Measurements from ENCODE around the gene BLM. TPM values are rescaled to one million over a fixed set of nuclear protein-coding genes. Genes with fewer than 3 reads are reported as not detected.
A peak's percentile ranks its signal among the peaks of the same experiment; 100 is the strongest.

Gene BLM
- total and polyA plus RNA-seq, 2 experiments from 2014 or later, result 1.9 to 4.8 TPM

DNA sequence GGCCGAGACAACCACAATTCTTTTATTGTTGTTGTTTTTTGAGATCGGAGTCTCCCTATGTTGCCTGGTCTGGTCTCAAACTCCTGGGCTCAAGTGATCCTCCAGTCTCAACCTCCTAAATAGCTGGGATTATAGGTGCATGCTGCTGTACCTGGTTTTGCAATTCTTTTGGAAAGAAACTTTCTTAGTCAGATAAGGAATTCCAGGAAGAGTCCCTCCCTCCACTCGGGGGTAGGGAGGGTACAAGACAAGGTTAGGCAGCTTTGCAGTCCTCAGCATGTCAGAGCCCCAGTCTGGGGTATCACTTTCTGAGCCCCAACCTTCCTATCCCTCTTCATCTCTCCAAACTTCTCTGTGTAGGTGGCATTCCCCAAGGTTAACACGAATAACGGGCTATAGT, 117.5 kb downstream of the BLM start:
- Histone ChIP-seq H3K4me3 (no peak overlapping the region), H3K27me3 (replicated peaks; ENCODE audit: insufficient read depth) (no peaks in the 10 kb centered on the region), H3K36me3 (ENCODE audit: low read depth) (no peaks in the 10 kb centered on the region), H3K79me2 (ENCODE audit: insufficient read depth) (no peaks in the 10 kb centered on the region), H4K20me1 (ENCODE audit: insufficient read depth) (no peaks in the 10 kb centered on the region), H3K9ac (no peak overlapping the region), H2AFZ (no peak overlapping the region), H3F3A (ENCODE audit: insufficient read depth) (no peaks in the 10 kb centered on the region), H3K9me2 (ENCODE audit: insufficient read depth) (no peaks in the 10 kb centered on the region), H3K9me3 (ENCODE audit: low read depth) (no peaks in the 10 kb centered on the region), H3K27ac (no peak overlapping the region), H3K4me2 (ENCODE audit: unreplicated experiment) (no peak overlapping the region), H3K4me1 (ENCODE audit: insufficient read depth) (peaks cover 4% of the 10 kb centered on the region; the same call in 1 of the 2 replicates)
- no peak for DNase-seq
- 66 to 67% methylated on average over 5 of the region's 5 CpGs for WGBS, 2 experiments (ENCODE audit: low coverage in 1 of 2, low lambda C conversion rate in 2 of 2, missing lambda C conversion rate in 2 of 2)
- in situ Hi-C loops (cut with MboI), result no loop called here
- TF ChIP-seq EZH2phosphoT487 (IDR thresholded peaks at IDR 0.05; ENCODE audit: insufficient read depth, low read depth) (no peak), EZH2 (IDR thresholded peaks at IDR 0.05; ENCODE audit: insufficient read depth, poor library complexity, severe bottlenecking) (no peak)

DNA sequence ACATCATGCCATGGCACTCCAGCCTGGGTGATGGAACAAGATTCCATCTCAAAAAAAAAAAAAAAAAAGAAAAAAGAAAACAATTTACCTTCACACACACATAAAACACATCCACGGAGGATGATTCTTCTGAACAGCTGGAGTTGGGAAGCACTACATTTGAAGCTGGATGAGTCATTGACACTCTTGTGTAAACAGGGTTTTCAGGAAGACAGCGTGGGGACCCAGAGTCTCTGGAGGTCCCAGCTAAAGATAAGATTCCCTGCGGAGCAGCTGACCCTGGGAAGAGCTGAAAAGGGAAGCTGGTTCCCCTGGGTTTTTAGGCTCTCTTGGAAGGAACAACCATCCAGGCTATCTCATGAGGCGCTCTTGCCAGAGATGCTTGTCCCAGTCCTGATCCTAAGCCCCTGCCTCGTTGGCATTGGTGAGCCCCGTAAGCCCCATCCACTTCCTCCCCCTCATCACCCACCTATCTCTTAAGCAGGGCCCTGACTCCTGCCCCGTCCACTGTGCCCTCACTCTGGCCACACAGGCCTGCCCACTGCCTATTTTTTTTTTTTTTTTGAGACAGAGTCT, 119.2 kb downstream of the BLM start:
- H3K4me1 ChIP-seq (ENCODE audit: insufficient read depth), result peaks cover 4% of the 10 kb centered on the region; the same call in 1 of the 2 replicates
- H4K20me1 ChIP-seq (ENCODE audit: insufficient read depth), result no peaks in the 10 kb centered on the region
- H3K4me3 ChIP-seq, result no peak overlapping the region
- H3K4me2 ChIP-seq (ENCODE audit: unreplicated experiment), result no peak overlapping the region
- no peaks in the 10 kb centered on the region for H3K27me3 ChIP-seq (replicated peaks; ENCODE audit: insufficient read depth)
- H3K9me2 ChIP-seq (ENCODE audit: insufficient read depth), result no peaks in the 10 kb centered on the region
- in situ Hi-C loops (cut with MboI), result no loop called here
- 56 to 62% methylated on average over 7 of the region's 7 CpGs for WGBS, 2 experiments (ENCODE audit: low coverage in 1 of 2, low lambda C conversion rate in 2 of 2, missing lambda C conversion rate in 2 of 2)
- H3F3A ChIP-seq (ENCODE audit: insufficient read depth), result no peaks in the 10 kb centered on the region
- H2AFZ ChIP-seq, result no peak overlapping the region
- H3K9me3 ChIP-seq (ENCODE audit: low read depth), result no peaks in the 10 kb centered on the region
- peak; percentile 81 for DNase-seq
- no peak overlapping the region for H3K9ac ChIP-seq
- H3K27ac ChIP-seq, result no peak overlapping the region
- no peaks in the 10 kb centered on the region for H3K79me2 ChIP-seq (ENCODE audit: insufficient read depth)
- no peak for TF ChIP-seq EZH2 (IDR thresholded peaks at IDR 0.05; ENCODE audit: insufficient read depth, poor library complexity, severe bottlenecking)
- TF ChIP-seq EZH2phosphoT487 (IDR thresholded peaks at IDR 0.05; ENCODE audit: insufficient read depth, low read depth), result no peak
- no peaks in the 10 kb centered on the region for H3K36me3 ChIP-seq (ENCODE audit: low read depth)

DNA sequence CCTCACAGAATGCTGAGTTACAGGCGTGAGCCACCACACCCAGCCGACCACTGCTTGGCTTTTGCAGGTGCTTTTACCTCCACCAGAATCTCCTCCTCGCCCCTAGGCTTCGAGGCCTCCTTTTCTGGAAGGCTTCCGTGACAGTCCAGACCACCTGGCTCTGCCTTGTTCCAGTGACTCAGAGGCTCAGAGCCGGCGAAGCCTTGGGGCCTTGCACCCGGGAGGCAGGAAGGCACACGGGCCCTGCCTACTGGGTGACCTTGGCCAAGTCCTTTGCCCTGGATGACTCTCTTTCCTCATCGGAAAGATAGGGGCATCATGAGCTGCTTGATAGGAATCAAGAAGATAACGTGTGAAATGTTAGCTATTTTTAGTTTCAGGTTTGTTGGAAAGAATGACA, 119.9 kb downstream of the BLM start:
- H3K4me3 ChIP-seq, result no peak overlapping the region
- WGBS, 2 experiments (ENCODE audit: low coverage in 1 of 2, low lambda C conversion rate in 2 of 2, missing lambda C conversion rate in 2 of 2), result 72 to 76% methylated on average over 11 of the region's 11 CpGs
- H2AFZ ChIP-seq, result no peak overlapping the region
- peaks cover 4% of the 10 kb centered on the region; the same call in 1 of the 2 replicates for H3K4me1 ChIP-seq (ENCODE audit: insufficient read depth)
- H3K4me2 ChIP-seq (ENCODE audit: unreplicated experiment), result no peak overlapping the region
- no peak overlapping the region for H3K9ac ChIP-seq
- in situ Hi-C loops (cut with MboI), result no loop called here
- no peaks in the 10 kb centered on the region for H3K79me2 ChIP-seq (ENCODE audit: insufficient read depth)
- H3K27ac ChIP-seq, result no peak overlapping the region
- H4K20me1 ChIP-seq (ENCODE audit: insufficient read depth), result no peaks in the 10 kb centered on the region
- TF ChIP-seq EZH2 (IDR thresholded peaks at IDR 0.05; ENCODE audit: insufficient read depth, poor library complexity, severe bottlenecking), result no peak
- TF ChIP-seq EZH2phosphoT487 (IDR thresholded peaks at IDR 0.05; ENCODE audit: insufficient read depth, low read depth), result no peak
- H3K36me3 ChIP-seq (ENCODE audit: low read depth), result no peaks in the 10 kb centered on the region
- no peaks in the 10 kb centered on the region for H3K27me3 ChIP-seq (replicated peaks; ENCODE audit: insufficient read depth)
- H3K9me2 ChIP-seq (ENCODE audit: insufficient read depth), result no peaks in the 10 kb centered on the region
- H3K9me3 ChIP-seq (ENCODE audit: low read depth), result no peaks in the 10 kb centered on the region
- no peaks in the 10 kb centered on the region for H3F3A ChIP-seq (ENCODE audit: insufficient read depth)
- no peak for DNase-seq

DNA sequence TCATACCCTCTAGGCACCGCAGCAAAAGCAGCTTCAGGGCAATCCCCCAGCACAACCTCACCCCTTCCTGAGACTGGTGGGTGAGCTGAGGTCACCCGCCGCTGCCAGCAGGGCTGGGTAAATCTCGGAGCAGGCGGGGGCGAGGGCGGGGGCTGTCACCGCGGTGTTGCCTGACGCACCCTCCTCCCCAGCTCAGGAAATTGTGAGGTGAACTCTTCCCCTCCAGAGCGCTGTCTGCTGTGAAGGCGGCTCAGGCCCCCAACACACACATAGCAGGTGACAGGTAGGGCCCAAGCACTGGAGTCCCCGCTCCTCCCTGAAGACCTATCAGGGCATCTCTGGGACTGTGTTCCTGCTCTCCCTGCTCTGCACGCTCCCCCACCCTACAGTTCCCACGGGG, 121.0 kb downstream of the BLM start:
- DNase-seq, result no peak
- no peak overlapping the region for H3K9ac ChIP-seq
- no peaks in the 10 kb centered on the region for H3K27me3 ChIP-seq (replicated peaks; ENCODE audit: insufficient read depth)
- no peaks in the 10 kb centered on the region for H3F3A ChIP-seq (ENCODE audit: insufficient read depth)
- no peaks in the 10 kb centered on the region for H4K20me1 ChIP-seq (ENCODE audit: insufficient read depth)
- no peak for TF ChIP-seq EZH2 (IDR thresholded peaks at IDR 0.05; ENCODE audit: insufficient read depth, poor library complexity, severe bottlenecking)
- TF ChIP-seq EZH2phosphoT487 (IDR thresholded peaks at IDR 0.05; ENCODE audit: insufficient read depth, low read depth), result no peak
- no peaks in the 10 kb centered on the region for H3K9me3 ChIP-seq (ENCODE audit: low read depth)
- H3K4me1 ChIP-seq (ENCODE audit: insufficient read depth), result peaks cover 4% of the 10 kb centered on the region; the same call in 1 of the 2 replicates
- H3K9me2 ChIP-seq (ENCODE audit: insufficient read depth), result no peaks in the 10 kb centered on the region
- WGBS, 2 experiments (ENCODE audit: low coverage in 1 of 2, low lambda C conversion rate in 2 of 2, missing lambda C conversion rate in 2 of 2), result 81 to 91% methylated on average over 9 to 15 of the region's 15 CpGs
- in situ Hi-C loops (cut with MboI), result no loop called here
- no peaks in the 10 kb centered on the region for H3K36me3 ChIP-seq (ENCODE audit: low read depth)
- H2AFZ ChIP-seq, result no peak overlapping the region
- no peak overlapping the region for H3K4me3 ChIP-seq
- H3K79me2 ChIP-seq (ENCODE audit: insufficient read depth), result no peaks in the 10 kb centered on the region
- H3K4me2 ChIP-seq (ENCODE audit: unreplicated experiment), result no peak overlapping the region
- no peak overlapping the region for H3K27ac ChIP-seq

Data from GM23248 (cell line).